Stomach (tissue), 4 donors: ENCODE measurements around the gene LCN6.

Experiments used
- CTCF ChIP-seq, 7 experiments: fragments of 450-650 bp in 4 of 7; fragments of 200-600 bp in 3 of 7; sonication (generic) in 3 of 7; IDR thresholded peaks; one replicate each; pipeline ENCODE4 v1.5.1; 2016 to 2019; ENCODE audit warnings: antibody characterized with exemption in 7 of 7, control low read depth in 2 of 7, mild to moderate bottlenecking in 1 of 7
- EP300 ChIP-seq: sonication (generic); formaldehyde crosslinking; IDR thresholded peaks from one replicate; pipeline ENCODE4 v1.6.1; 2017; ENCODE audit warnings: antibody characterized with exemption
- POLR2A ChIP-seq, 4 donors: fragments of 450-650 bp; IDR thresholded peaks; one replicate each; pipeline ENCODE4 v1.6.1; 2016; ENCODE audit warnings: antibody characterized with exemption in 4 of 4, control low read depth in 2 of 4, mild to moderate bottlenecking in 1 of 4, moderate library complexity in 1 of 4

DNA sequence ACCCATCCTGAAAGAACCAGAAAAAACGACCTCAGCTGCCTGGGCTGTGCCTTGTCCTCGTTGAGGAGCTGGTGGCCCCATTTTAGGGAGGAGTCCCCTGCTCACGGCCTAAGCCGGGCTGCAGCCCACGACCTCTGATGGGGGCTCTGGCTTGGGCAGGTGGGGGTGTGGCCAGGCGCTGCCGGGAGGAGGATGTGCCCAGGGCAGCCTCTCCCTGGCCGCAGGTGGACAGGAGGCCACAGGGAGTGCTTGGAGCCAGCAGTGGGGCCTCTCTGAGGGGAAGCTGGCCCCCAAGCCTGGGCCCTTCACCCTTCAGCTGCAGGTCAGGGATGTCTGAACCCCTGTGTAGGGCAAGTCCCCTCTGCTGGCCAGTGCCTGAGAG lies 33.4 kb downstream of the LCN6 start:
- TF ChIP-seq CTCF (IDR thresholded peaks at IDR 0.05): no peak
- no peak for TF ChIP-seq EP300
- TF ChIP-seq POLR2A (IDR thresholded peaks at IDR 0.05): no peak
